ENCODE results near the gene ICAM2. TPM values are rescaled to one million over a fixed set of nuclear protein-coding genes. Genes with fewer than 3 reads are reported as not detected.

The ICAM2 gene
- total and polyA plus RNA-seq, 12 donors, result 25.2 to 117 (median 35.1) TPM

GRCh38 chr17:63967953-63968352 lies 52.5 kb downstream of the ICAM2 start:
- intact Hi-C loops (cut with DNase I), result no loop called here
- no peak for TF ChIP-seq CTCF (IDR thresholded peaks at IDR 0.05)
- WGBS, 2 donors, result 90 to 91% methylated on average over 19 of the region's 19 CpGs

GRCh38 chr17:63966646-63967264 lies 53.7 kb downstream of the ICAM2 start:
- no peak for TF ChIP-seq CTCF (IDR thresholded peaks at IDR 0.05)
- no peak for ATAC-seq
- WGBS, 2 donors, result 84 to 88% methylated on average over 11 of the region's 11 CpGs
- no peak for DNase-seq
- no peak overlapping the region for H3K4me3 ChIP-seq
- H3K36me3 ChIP-seq, result no peaks in the 10 kb centered on the region
- intact Hi-C loops (cut with DNase I), result no loop called here
- peaks cover 7 to 40% (median 27%) of the 10 kb centered on the region in 9 donors for H3K4me1 ChIP-seq
- H3K27ac ChIP-seq, result no peak overlapping the region
- H3K27me3 ChIP-seq, result no peaks in the 10 kb centered on the region
- no peaks in the 10 kb centered on the region for H3K9me3 ChIP-seq

More at GRCh38 chr17:63967953-63968352, 52.5 kb downstream of the ICAM2 start:
- DNase-seq (no peak), ATAC-seq (no peak)
- peaks cover 0 to 28% (median 15%) of the 10 kb centered on the region in 9 donors for H3K4me1 ChIP-seq
- no peak overlapping the region for H3K27ac ChIP-seq
- no peaks in the 10 kb centered on the region for H3K36me3 ChIP-seq
- H3K9me3 ChIP-seq, result no peaks in the 10 kb centered on the region
- H3K4me3 ChIP-seq, result no peak overlapping the region
- H3K27me3 ChIP-seq, result no peaks in the 10 kb centered on the region

- DNase-seq (peak; percentile 56 to 75), ATAC-seq (peak; percentile 45 to 87 (median 80))
- no peak overlapping the region for H3K4me3 ChIP-seq
- 54 to 56% methylated on average over 4 of the region's 4 CpGs for WGBS, 2 donors
- TF ChIP-seq CTCF (IDR thresholded peaks at IDR 0.05), result no peak
- no peaks in the 10 kb centered on the region for H3K9me3 ChIP-seq
- no peaks in the 10 kb centered on the region for H3K36me3 ChIP-seq
- intact Hi-C loops (cut with DNase I), result no loop called here
- H3K27me3 ChIP-seq, result no peaks in the 10 kb centered on the region
- peak overlapping the region; percentile 71 to 90 (median 84) for H3K27ac ChIP-seq
- H3K4me1 ChIP-seq, result peaks cover 7 to 51% (median 37%) of the 10 kb centered on the region in 9 donors
Measured at GRCh38 chr17:63963123-63963522, 57.3 kb downstream of the ICAM2 start.

- whole genome bisulfite sequencing, 2 donors, result 53 to 69% methylated on average over 10 of the region's 10 CpGs
- peak overlapping the region; percentile 54 to 90 (median 82) for H3K27ac ChIP-seq
- H3K4me1 ChIP-seq, result peaks cover 7 to 51% (median 37%) of the 10 kb centered on the region in 9 donors
- DNase-seq, result no peak
- no peak for ATAC-seq
- no peaks in the 10 kb centered on the region for H3K36me3 ChIP-seq
- no peaks in the 10 kb centered on the region for H3K9me3 ChIP-seq
- no peaks in the 10 kb centered on the region for H3K27me3 ChIP-seq
- no peak for TF ChIP-seq CTCF (IDR thresholded peaks at IDR 0.05)
- no peak overlapping the region for H3K4me3 ChIP-seq
- intact Hi-C loops (cut with DNase I), result no loop called here
Measured at GRCh38 chr17:63962298-63962744, 58.1 kb downstream of the ICAM2 start.
